ENCODE measurements around the gene TMEM11. TPM values are rescaled to one million over a fixed set of nuclear protein-coding genes. Genes with fewer than 3 reads are reported as not detected.

The TMEM11 gene
- total and polyA plus RNA-seq, 2 of the 4 experiments (the other 2 are of a cell fraction): 19.9 to 44.7 TPM

DNA sequence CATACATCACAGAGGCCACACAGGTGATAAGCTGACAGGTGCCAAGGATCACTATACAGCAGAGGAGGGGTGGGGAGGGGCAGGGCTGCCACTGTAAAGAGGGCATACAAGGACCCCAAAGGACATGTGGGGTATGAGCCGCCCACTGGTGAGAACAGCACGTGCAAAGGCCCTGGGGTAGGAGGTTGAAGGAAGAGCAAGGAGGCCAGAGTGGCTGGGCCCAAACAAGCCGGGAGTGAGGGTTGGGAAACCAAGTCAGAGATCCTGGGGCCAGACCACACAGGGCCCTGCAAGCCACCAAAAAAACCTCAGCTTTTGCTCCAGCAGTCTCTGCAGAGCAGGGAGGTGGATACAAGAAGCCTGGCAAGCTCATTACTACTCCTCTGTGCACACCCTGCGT is 32.7 kb upstream of the TMEM11 start:
- H2BK5ac ChIP-seq (ENCODE audit: low read depth, low read length, poor library complexity, severe bottlenecking): no peak overlapping the region
- no peak for DNase-seq
- TF ChIP-seq SMC3 (IDR thresholded peaks at IDR 0.05; ENCODE audit: low read depth, low read length) (no peak), FOS (IDR thresholded peaks at IDR 0.05; ENCODE audit: low read depth, low read length) (no peak), POLR2A (IDR thresholded peaks at IDR 0.05; ENCODE audit: low read depth, low read length) (no peak), NFE2L2 (IDR thresholded peaks at IDR 0.05; ENCODE audit: low read depth, low read length) (no peak), MXI1 (IDR thresholded peaks at IDR 0.05; ENCODE audit: borderline replicate concordance, low read depth, low read length) (no peak), MAFK (IDR thresholded peaks at IDR 0.05; ENCODE audit: low read depth, low read length) (no peak), CHD1 (IDR thresholded peaks at IDR 0.05; ENCODE audit: low read depth, low read length) (no peak), RAD21 (IDR thresholded peaks at IDR 0.05; ENCODE audit: low read length) (no peak), CEBPB (IDR thresholded peaks at IDR 0.05; ENCODE audit: low read depth, low read length) (no peak), MAZ (IDR thresholded peaks at IDR 0.05; ENCODE audit: borderline replicate concordance, low read depth, low read length) (no peak), BHLHE40 (IDR thresholded peaks at IDR 0.05; ENCODE audit: low read depth, low read length) (no peak), RCOR1 (IDR thresholded peaks at IDR 0.05; ENCODE audit: insufficient replicate concordance, low read length) (no peak), RFX5 (IDR thresholded peaks at IDR 0.05; ENCODE audit: low read depth, low read length) (no peak)
- TF ChIP-seq, protein P1, sequence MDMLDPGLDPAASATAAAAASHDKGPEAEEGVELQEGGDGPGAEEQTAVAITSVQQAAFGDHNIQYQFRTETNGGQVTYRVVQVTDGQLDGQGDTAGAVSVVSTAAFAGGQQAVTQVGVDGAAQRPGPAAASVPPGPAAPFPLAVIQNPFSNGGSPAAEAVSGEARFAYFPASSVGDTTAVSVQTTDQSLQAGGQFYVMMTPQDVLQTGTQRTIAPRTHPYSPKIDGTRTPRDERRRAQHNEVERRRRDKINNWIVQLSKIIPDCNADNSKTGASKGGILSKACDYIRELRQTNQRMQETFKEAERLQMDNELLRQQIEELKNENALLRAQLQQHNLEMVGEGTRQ (IDR thresholded peaks at IDR 0.05; ENCODE audit: low read depth, low read length): no peak
- TF ChIP-seq, protein P2, sequence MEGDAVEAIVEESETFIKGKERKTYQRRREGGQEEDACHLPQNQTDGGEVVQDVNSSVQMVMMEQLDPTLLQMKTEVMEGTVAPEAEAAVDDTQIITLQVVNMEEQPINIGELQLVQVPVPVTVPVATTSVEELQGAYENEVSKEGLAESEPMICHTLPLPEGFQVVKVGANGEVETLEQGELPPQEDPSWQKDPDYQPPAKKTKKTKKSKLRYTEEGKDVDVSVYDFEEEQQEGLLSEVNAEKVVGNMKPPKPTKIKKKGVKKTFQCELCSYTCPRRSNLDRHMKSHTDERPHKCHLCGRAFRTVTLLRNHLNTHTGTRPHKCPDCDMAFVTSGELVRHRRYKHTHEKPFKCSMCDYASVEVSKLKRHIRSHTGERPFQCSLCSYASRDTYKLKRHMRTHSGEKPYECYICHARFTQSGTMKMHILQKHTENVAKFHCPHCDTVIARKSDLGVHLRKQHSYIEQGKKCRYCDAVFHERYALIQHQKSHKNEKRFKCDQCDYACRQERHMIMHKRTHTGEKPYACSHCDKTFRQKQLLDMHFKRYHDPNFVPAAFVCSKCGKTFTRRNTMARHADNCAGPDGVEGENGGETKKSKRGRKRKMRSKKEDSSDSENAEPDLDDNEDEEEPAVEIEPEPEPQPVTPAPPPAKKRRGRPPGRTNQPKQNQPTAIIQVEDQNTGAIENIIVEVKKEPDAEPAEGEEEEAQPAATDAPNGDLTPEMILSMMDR (conservative IDR thresholded peaks at IDR 0.05; ENCODE audit: low read depth, low read length): no peak
- TF ChIP-seq, protein P3, sequence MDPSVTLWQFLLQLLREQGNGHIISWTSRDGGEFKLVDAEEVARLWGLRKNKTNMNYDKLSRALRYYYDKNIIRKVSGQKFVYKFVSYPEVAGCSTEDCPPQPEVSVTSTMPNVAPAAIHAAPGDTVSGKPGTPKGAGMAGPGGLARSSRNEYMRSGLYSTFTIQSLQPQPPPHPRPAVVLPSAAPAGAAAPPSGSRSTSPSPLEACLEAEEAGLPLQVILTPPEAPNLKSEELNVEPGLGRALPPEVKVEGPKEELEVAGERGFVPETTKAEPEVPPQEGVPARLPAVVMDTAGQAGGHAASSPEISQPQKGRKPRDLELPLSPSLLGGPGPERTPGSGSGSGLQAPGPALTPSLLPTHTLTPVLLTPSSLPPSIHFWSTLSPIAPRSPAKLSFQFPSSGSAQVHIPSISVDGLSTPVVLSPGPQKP (IDR thresholded peaks at IDR 0.05; ENCODE audit: borderline replicate concordance, low read depth, low read length): no peak
- intact Hi-C loops (cut with micrococcal nuclease): no loop called here
- H4K5ac ChIP-seq (ENCODE audit: low read depth, low read length): no peak overlapping the region
- no peak overlapping the region for H2AK9ac ChIP-seq (replicated peaks; ENCODE audit: low read depth, low read length, poor library complexity)
- in situ Hi-C loops (cut with MboI; ENCODE audit: low sequenced_read_pairs): no loop called here
- no peak overlapping the region for H3K9ac ChIP-seq (ENCODE audit: low read depth, low read length)
- no peak for ATAC-seq (ENCODE audit: low read depth)
- no peaks in the 10 kb centered on the region for H3K9me3 ChIP-seq (ENCODE audit: control insufficient read depth, insufficient read depth, low read length)
- no TSS peak for BruUV-seq (replicated peaks)
- no peak overlapping the region for H3K18ac ChIP-seq (ENCODE audit: low read depth, low read length)
- H3K4me3 ChIP-seq (ENCODE audit: insufficient read depth, low read depth, low read length): no peak overlapping the region
- peaks cover 11% of the 10 kb centered on the region; the same call in 1 of the 2 replicates for H4K20me1 ChIP-seq (ENCODE audit: insufficient read depth, low read length)
- H3K27me3 ChIP-seq (ENCODE audit: control insufficient read depth, insufficient read depth, low read length): no peaks in the 10 kb centered on the region
- no peak overlapping the region for H3K4ac ChIP-seq (ENCODE audit: low read depth, low read length)
- WGBS, 2 experiments (ENCODE audit: extremely low coverage in 2 of 2, insufficient read length in 1 of 2): 94% methylated on average over 2 of the region's 4 CpGs; no CpG with 5 or more reads in 1 of the 2 experiments
- H3K36me3 ChIP-seq (ENCODE audit: control insufficient read depth, insufficient read depth, low read length): peaks cover 5% of the 10 kb centered on the region; the same call in 1 of the 2 replicates
- no peak overlapping the region for H3K14ac ChIP-seq (replicated peaks; ENCODE audit: low read depth, low read length)
- ChIA-PET POLR2A (ENCODE audit: unreplicated experiment) (no interaction called here), CTCF (no interaction called here)
- H3K4me1 ChIP-seq (ENCODE audit: control insufficient read depth, insufficient read depth, low read length): peaks cover 4% of the 10 kb centered on the region
- peaks cover 0 to 12% of the 10 kb centered on the region in 2 experiments; a peak in 1 of 4 replicates for H3K79me1 ChIP-seq (ENCODE audit: low read depth in 1 of 2, low read length in 2 of 2)
- H3K9me1 ChIP-seq (ENCODE audit: insufficient read depth, low read length): no peaks in the 10 kb centered on the region
- H2BK120ac ChIP-seq (ENCODE audit: low read depth, low read length): no peak overlapping the region
- H2BK15ac ChIP-seq (ENCODE audit: low read depth, low read length): no peak overlapping the region
- no peak overlapping the region for H2AK5ac ChIP-seq (ENCODE audit: low read depth, low read length)
- dilution Hi-C loops (cut with HindIII; ENCODE audit: low sequenced_read_pairs, unreplicated experiment): no loop called here
- H3K56ac ChIP-seq (ENCODE audit: extremely low read depth, insufficient read depth, low read length): no peak overlapping the region
- H3K27ac ChIP-seq (ENCODE audit: insufficient read depth, low read length): no peak overlapping the region
- no peak overlapping the region for H3K23ac ChIP-seq (ENCODE audit: low read depth, low read length)
- H4K8ac ChIP-seq (ENCODE audit: low read depth in 2 of 2, low read length in 2 of 2): no peak overlapping the region
- H4K91ac ChIP-seq (ENCODE audit: insufficient read depth, low read depth, low read length): no peak overlapping the region
- H2BK20ac ChIP-seq (ENCODE audit: low read depth, low read length): no peak overlapping the region
- no peak overlapping the region for H2AFZ ChIP-seq (replicated peaks; ENCODE audit: low read length, poor library complexity)
- H3K4me2 ChIP-seq (ENCODE audit: low read depth, low read length): no peak overlapping the region

Measured in IMR-90 (cell line).